Measurements from ENCODE around the gene CACTIN.
"Not testable (repeated sequence)": the region's sequence is repeated elsewhere in the genome, so short reads cannot be mapped to it uniquely, and the experiment has no call there.

CACTIN gene

DNA sequence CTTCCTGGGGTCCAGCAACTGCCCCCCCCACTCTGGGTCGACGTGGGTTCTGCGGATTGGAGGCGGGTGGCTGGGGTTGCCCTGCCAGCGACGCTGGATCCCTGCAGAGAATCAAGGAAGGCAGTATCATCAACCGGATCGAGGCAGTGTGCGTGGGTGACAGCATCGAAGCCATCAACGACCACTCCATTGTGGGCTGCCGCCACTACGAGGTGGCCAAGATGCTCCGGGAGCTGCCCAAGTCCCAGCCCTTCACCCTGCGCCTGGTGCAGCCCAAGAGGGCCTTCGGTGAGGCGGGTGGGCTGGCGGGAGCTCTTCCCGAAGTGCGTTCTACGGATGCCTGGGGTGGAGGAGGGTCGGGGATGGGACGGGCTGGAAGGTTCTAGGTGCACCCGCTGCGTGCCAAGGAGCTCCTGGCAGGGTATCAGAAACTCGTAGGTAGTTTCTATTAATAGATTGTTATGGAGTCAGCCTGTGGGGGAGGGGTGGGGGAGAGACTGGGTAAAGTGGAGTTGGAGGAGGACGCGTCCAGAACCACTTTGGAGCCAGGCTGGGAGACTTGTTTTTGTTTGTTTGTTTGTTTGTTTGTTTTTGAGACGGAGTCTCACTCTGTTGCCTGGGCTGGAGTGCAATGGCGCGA is 39.8 kb downstream of the CACTIN start:
- no peak for DNase-seq (ENCODE audit: low spot score)

GRCh38 chr19:3586127-3586626 is 40.4 kb downstream of the CACTIN start:
- DNase-seq (ENCODE audit: low spot score) = no peak

- no peak for DNase-seq (ENCODE audit: low spot score)
These were observed 41.1 kb downstream of the CACTIN start, which contains the start of gene GIPC3 for GRCh38 chr19:3585301-3586126. TSS of gene GIPC3 (plus strand) at chr19:3585478. CDS start at chr19:3585598, 120 bp downstream.

GRCh38 chr19:3584036-3584802 is 42.4 kb downstream of the CACTIN start:
- not testable (repeated sequence) for DNase-seq (ENCODE audit: low spot score)

- DNase-seq (ENCODE audit: low spot score) = not testable (repeated sequence)
These were observed 44.8 kb downstream of the CACTIN start for GRCh38 chr19:3581792-3582191.

DNA sequence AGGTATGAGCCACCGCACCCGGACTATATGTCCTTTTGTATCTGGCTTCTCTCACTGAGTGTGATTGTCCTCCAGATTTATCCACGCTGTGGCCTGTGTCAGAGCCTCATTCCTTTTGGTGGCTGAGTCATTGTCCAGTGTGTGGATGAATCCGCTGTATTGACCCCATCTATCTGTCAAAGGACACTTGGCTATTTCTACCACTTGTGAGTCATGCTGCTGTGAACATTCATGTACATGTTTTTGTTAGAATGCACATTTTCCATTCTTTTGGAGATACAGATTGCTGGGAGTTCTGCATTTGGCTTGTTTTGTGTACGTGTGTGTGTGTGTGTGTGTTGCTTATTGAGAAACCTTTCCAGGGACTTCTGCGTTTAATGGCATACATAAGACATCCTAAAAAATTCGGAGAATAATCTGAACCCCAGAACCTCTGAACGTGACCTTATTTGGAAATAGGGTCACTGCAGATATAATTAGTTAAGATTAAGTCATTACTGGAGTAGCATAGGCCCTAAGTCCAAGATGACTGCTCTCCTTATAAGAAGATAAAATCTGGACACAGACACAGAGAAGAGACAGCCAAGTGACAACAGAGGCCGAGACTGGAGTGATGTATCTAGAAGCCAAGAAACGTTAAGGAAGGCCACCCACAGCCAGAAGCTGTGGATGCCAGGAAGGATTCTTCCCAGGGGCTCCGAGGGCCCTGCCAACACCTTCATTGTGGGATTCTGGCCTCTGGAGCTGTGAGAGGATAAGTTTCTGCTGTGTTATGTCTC is 46.2 kb downstream of the CACTIN start:
- peak; percentile 89 for DNase-seq (ENCODE audit: low spot score)

DNA sequence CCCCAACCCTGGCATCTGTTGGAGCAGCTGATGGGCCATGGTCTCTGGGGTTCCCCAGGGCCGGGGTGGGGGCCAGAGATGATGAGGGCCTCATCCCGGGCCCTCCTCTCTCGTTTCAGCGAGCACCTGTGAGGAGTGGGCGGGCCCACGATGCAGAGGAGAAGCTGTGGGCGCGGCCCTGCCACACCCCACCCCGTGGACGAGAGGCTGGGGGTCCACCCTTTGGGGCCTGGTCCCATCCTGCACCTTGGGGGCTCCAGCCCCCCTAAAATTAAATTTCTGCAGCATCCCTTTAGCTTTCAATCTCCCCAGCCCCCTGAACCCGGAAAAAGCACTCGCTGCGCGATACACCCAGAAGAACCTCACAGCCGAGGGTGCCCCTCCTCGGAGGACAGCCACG is 48.2 kb downstream of the CACTIN start:
- no peak for DNase-seq (ENCODE audit: low spot score)

GRCh38 chr19:3577723-3578344 is 48.8 kb downstream of the CACTIN start:
- DNase-seq (ENCODE audit: low spot score) = no peak

DNA sequence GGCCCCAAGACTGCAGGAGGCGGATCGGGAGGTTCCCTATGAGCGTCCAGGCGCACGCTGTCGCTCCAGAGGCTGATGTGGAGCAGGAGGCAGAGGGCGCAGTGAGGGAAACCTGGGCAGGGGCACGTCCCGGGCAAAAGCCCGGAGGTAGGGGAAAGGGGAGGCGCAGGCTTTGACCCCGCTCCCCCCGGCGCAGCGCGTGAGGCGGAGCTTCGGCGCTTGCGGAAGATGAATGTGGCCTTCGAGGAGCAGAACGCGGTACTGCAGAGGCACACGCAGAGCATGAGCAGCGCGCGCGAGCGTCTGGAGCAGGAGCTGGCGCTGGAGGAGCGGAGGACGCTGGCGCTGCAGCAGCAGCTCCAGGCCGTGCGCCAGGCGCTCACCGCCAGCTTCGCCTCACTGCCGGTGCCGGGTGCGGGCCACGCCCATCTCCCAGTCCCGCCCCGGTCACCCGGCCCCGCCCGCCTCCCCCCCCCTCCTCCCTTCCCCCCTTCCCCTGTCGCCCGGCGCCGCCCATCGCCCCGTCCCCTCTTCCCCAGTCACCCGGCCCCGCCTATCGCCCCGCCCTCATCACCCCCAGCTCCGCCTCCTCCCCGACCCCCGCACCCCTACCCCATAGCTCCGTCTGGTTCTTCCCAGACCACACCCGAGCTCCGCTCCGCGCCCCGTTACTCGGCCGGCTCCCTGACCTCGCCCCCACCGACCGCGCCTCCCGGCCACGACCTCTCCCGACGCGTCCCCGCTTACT is 49.7 kb downstream of the CACTIN start:
- no peak for DNase-seq (ENCODE audit: low spot score)

DNA sequence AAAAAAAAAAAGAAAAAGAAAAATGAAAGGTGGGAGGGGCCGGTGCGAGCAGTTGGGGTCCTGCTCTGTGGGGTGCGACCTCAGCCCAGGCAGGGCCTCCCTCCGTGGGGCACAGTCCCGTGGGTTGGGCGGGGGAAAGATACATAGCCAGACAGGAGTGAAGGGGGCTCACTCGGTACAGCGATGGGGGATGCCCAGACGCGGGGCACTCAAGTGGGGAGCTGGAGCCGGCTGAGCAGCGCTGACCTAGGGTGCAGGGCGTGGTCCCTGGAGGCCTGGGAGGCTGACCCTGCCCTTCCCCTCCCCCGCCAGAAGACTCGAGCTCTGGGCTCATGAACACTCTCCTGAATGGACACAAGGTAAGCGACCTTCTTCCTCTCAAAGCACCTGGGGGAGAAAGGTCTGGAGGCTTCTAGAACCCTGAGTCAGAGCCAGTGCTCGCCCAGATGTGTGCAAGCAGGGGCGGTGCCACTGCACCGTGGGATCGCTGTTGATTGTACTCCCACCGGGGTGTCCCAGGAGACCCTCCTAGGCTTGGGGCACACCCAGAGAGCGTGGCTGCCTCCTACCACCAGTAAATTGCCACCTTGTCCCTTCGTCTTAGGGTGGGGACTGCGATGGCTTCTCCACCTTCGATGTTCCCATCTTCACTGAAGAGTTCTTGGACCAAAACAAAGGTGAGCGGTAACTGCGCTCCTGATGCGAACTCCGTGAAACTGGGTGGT is 50.5 kb downstream of the CACTIN start:
- no peak for DNase-seq (ENCODE audit: low spot score)

DNA sequence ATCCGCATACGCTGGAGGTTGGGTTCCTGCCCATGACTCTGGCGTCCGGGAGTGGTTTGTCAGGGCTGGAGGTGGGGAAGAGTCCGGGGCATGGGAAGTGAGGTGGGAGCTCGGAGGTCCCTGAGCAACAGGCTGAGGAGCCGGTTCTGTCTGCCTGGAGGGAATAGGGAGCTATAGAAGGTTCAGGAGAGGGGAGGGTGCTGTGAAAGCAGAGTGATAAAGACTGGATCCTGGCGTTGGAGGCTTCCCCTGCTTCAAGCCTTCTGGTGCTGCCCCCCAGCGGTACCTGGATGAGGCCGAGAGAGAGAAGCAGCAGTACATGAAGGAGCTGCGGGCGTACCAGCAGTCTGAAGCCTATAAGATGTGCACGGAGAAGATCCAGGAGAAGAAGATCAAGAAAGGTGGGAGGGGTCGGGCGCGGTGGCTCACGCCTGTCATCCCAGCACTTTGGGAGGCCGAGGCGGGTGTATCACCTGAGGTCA is 51.3 kb downstream of the CACTIN start:
- no peak for DNase-seq (ENCODE audit: low spot score)

DNA sequence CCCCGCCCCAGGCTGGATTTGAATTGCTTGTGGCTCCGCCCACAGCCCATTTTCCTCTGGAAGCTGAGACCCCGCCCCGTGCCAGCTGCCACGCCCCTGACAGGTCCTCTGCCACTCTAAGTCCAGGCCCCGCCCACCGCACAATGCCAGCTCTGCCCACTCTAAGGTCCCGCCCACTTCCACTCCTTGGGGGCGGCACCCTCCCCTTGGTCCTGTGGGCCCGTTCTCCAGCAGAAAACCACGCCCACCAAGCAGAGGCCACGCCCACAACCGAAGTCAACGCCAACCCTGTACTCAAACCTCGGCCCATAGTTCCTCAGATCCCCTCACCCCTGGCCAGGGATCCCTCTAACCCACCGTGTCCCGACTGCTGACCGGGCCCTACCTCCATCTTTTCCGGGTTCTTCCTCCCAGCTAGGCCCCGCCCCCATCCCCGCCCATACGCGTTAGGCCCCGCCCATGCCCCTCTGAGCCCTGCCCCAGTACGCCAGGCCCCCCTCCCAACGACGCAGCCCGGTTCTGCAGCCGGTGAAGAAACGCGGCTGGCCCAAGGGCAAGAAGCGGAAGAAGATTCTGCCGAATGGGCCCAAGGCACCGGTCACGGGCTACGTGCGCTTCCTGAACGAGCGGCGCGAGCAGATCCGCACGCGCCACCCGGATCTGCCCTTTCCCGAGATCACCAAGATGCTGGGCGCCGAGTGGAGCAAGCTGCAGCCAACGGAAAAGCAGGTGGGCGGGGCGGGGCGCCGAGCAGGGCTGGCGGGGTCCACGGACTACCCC is 52.5 kb downstream of the CACTIN start:
- peak; percentile 99 for DNase-seq (ENCODE audit: low spot score)

DNA sequence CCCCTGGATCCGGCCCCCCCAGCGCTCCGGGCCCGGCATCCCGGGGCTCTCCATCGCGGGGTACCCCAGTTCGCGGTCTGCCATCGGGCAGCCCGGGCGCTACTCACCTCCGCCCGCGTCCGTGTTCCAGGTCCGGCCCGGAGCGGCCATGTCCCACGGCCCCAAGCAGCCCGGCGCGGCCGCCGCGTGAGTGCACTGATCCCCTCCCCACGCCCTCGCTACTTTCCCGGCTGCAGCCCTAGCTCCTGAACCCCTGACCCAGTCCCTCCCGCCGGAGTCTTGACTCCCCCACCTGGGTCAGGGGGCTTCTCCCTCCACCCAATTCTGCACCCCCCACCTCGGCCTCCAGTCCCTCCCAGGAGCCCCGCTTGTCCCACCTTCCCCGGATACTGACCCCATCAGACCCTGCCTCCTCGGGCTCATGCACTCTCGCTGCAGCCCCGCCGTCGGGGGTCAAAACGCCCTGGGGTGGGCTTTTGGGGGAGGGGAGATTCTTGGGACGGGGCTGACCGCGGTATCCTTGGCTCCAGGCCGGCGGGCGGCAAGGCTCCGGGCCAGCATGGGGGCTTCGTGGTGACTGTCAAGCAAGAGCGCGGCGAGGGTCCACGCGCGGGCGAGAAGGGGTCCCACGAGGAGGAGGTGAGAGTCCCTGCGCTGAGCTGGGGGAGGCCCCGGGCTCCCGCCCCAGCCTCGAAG is 53.3 kb downstream of the CACTIN start:
- DNase-seq (ENCODE audit: low spot score) = no peak

DNA sequence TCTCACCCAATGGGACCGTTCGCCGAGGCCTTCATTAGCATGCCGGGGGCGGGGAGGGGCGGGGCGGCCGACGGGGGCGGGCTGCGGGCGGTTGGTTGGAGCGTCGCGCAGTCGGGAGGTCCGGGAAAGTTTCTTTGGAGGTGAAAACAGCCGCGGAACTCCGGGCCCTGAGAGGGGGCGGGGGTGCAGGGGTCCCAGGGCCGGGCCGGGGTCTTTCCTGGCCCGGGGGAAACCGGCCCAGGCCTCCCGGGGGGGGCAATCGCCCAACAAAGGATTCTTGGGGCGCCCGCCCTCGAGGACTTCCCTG is 53.8 kb downstream of the CACTIN start, which contains the start of gene HMG20B:
Gene HMG20B, plus strand, starts transcription at position 90 of the 307 bp plus-strand sequence. CDS start 366 bp downstream, outside the sequence.
- DNase-seq (ENCODE audit: low spot score) = no peak

DNA sequence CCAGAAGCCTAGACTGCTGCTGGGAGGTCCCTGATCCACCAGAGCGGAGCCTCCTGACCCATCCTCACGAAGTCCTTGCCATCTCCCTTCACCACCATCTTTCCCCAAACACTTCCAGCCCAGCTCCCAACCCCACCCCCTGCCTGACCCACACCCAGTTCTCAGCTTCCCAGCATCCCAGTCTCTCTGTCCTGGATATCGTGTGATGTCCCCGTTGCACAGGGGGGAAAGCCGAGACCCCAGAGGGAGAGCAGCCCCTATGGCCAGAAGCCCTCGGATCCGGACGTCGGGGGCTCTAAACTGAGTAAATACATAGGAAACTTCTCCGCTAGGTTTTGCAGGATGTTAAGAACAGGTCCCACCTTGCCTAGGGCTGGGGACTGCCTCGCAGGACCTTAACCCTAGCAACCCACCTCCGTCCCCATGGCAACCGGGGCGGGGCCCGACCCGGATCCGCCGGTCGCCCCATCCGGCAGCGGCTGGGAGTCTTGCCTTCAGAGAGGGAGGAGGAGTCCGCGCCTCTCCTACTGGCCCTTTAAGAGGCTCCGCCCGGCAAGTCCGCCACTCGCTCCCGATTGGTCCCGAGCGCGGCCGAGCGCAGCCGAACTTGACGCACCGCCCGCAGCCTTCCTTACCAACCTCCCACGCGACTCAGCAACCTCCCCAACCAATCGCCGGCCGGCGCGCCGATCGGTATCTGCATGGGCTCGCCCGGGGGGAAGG is 54.3 kb downstream of the CACTIN start:
- DNase-seq (ENCODE audit: low spot score) = peak; percentile 99

GRCh38 chr19:3570606-3571011 is 56.0 kb downstream of the CACTIN start:
- DNase-seq (ENCODE audit: low spot score) = no peak

GRCh38 chr19:3570042-3570441 is 56.5 kb downstream of the CACTIN start:
- not testable (repeated sequence) for DNase-seq (ENCODE audit: low spot score)

DNA sequence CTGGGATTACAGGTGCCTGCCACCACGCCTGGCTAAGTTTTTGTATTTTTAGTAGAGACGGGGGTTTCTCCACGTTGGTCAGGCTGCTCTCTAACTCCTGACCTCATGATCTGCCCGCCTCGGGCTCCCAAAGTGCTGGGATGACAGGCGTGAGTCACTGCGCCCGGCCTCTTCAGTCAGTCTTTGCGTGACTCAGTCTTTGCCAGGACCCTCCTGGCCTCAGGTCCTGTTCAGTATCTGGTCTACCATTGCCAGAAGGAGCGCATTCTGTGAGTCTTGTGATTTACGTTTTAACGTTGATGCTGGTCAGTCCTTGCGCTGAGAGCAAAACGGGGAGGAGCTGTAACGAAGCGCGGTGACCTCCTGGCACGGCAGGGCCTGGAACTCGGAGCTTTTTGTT is 61.5 kb downstream of the CACTIN start:
- DNase-seq (ENCODE audit: low spot score) = no peak

Data from kidney capillary endothelial cell (primary cell).